ENCODE measurements around the gene HID1.

Gene HID1

DNA sequence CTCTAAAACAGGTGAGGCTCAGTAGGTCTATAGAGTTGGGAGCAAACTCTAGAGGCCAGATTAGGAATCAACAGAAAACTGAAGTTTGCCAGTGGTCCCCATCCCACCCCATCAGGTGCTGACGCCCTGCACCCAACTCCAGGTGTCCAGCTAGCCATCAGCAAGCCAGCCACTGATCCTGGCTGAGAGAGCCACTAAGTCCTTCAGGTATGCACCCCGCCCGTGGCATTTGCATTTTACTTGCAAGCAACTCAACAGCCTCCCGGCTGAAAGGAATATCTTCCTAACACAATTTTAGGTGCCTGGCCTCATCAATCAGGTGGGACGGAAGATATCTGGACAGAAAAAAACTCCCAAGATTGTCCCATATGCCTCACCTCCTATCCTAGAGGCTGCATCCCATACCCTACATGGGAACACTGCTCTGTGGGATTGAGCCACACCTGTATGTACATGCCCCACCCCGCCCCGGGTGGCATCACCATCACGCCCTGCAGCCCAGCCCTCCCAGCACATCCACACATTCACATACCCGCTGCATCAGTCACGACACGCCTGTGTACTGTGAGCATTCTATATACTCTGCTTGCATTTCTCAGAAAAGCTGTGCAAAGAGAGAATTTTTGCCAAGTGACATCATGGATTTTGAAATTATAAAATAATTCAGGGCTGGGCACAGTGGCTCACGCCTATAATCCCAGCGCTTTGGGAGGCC is 28.6 kb downstream of the HID1 start:
- no peaks in the 10 kb centered on the region for H3K36me3 Mint-ChIP-seq (ENCODE audit: low read depth)
- no peak overlapping the region for H3K4me3 Mint-ChIP-seq
- no peaks in the 10 kb centered on the region for H3K9me3 Mint-ChIP-seq
- peaks cover 80% of the 10 kb centered on the region for H3K27me3 Mint-ChIP-seq (ENCODE audit: low read depth)
- no peak for TF ChIP-seq CTCF (IDR thresholded peaks at IDR 0.05; ENCODE audit: unreplicated experiment in 3 of 3)
- no peak overlapping the region for H3K27ac Mint-ChIP-seq
- no peaks in the 10 kb centered on the region for H3K4me1 Mint-ChIP-seq

DNA sequence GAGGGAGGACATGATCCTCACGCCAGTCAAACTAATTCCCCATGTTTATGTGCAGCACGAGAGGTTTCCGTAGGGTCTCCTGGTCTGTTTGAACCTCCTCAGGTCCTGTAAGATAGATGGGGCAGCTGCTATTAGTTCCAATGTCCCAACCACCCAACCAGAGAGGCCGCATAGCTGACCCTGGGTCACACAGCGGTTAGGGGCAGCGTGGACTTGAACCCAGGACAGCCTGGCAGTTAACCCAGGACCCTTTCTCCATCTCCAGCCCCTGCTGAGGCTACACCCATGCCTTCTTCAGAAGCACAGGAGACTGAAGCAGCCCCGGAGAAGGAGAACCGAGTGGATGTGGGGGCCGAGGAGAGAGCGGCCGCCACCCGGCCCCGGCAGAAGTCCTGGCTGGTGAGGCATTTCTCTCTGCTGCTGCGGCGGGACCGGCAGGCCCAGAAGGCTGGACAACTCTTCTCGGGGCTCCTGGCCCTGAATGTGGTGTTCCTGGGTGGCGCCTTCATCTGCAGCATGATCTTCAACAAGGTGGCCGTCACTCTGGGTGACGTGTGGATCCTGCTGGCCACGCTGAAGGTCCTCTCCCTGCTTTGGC is 31.3 kb downstream of the HID1 start:
- no peak overlapping the region for H3K27ac Mint-ChIP-seq
- no peak for TF ChIP-seq CTCF (IDR thresholded peaks at IDR 0.05; ENCODE audit: unreplicated experiment in 3 of 3)
- H3K27me3 Mint-ChIP-seq (ENCODE audit: low read depth): peaks cover 96% of the 10 kb centered on the region

GRCh38 chr17:74939534-74939933 is 33.0 kb downstream of the HID1 start:
- H3K9me3 Mint-ChIP-seq: no peaks in the 10 kb centered on the region
- H3K36me3 Mint-ChIP-seq (ENCODE audit: low read depth): no peaks in the 10 kb centered on the region
- no peaks in the 10 kb centered on the region for H3K4me1 Mint-ChIP-seq
- H3K27ac Mint-ChIP-seq: no peak overlapping the region
- peaks cover 95% of the 10 kb centered on the region for H3K27me3 Mint-ChIP-seq (ENCODE audit: low read depth)
- H3K4me3 Mint-ChIP-seq: no peak overlapping the region
- no peak for TF ChIP-seq CTCF (IDR thresholded peaks at IDR 0.05; ENCODE audit: unreplicated experiment in 3 of 3)

More for the DNA sequence above, 31.3 kb downstream of the HID1 start:
- H3K9me3 Mint-ChIP-seq: no peaks in the 10 kb centered on the region
- no peaks in the 10 kb centered on the region for H3K36me3 Mint-ChIP-seq (ENCODE audit: low read depth)
- no peak overlapping the region for H3K4me3 Mint-ChIP-seq
- H3K4me1 Mint-ChIP-seq: no peaks in the 10 kb centered on the region

DNA sequence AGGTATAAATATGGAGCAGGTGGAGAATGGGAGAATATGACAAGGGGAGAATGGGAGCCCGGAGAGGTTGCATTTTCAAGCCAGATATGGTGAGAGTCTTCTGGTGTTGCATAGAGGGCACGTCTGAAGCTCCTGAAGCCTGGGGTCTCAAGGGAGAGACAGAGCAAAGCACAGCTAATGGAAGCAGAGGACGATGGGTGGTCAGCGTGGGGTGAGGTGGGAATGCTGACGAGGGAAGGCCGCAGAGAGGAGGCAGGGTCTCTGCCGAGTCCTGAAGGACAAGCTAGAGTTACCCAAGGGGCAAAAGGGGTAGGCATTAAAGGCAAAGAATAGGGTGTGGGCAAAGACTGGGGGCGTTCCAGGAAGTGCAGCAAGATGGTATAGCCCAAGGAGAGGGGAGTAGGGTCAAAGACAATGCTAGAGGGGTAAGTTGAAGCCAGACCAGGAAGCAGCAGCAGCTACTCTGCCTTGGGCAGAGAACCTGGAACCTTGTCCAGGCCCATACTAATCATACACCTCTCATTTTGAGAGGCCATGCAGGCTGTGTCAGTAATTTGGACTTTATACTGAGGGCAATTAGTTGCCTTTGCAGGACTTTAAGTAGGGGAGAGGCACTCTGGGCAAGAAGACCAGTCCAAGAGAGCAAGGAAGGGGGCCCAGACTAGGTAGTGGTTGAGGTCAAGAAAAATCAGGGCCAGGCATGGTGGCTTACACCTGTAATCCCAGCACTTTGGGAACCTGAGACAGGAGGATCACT is 34.2 kb downstream of the HID1 start:
- H3K27ac Mint-ChIP-seq: no peak overlapping the region
- H3K36me3 Mint-ChIP-seq (ENCODE audit: low read depth): no peaks in the 10 kb centered on the region
- no peaks in the 10 kb centered on the region for H3K4me1 Mint-ChIP-seq
- peaks cover 95% of the 10 kb centered on the region for H3K27me3 Mint-ChIP-seq (ENCODE audit: low read depth)
- no peaks in the 10 kb centered on the region for H3K9me3 Mint-ChIP-seq
- no peak overlapping the region for H3K4me3 Mint-ChIP-seq
- no peak for TF ChIP-seq CTCF (IDR thresholded peaks at IDR 0.05; ENCODE audit: unreplicated experiment in 3 of 3)

GRCh38 chr17:74937064-74938051 is 35.2 kb downstream of the HID1 start:
- Mint-ChIP-seq H3K27ac (no peak overlapping the region), H3K4me3 (no peak overlapping the region), H3K27me3 (ENCODE audit: low read depth) (peaks cover 95% of the 10 kb centered on the region), H3K4me1 (no peaks in the 10 kb centered on the region), H3K36me3 (ENCODE audit: low read depth) (no peaks in the 10 kb centered on the region), H3K9me3 (no peaks in the 10 kb centered on the region)
- TF ChIP-seq CTCF (IDR thresholded peaks at IDR 0.05; ENCODE audit: unreplicated experiment in 3 of 3): no peak
